Measurements from ENCODE around the gene TMEM185B. TPM values are rescaled to one million over a fixed set of nuclear protein-coding genes. Genes with fewer than 3 reads are reported as not detected.

TMEM185B gene
- total RNA-seq, 1 experiment from 2014 or later: 69.9 TPM

GRCh38 chr2:120269816-120270215 is 46.6 kb upstream of the TMEM185B start:
- peaks cover 22% of the 10 kb centered on the region for H3K36me3 Mint-ChIP-seq (ENCODE audit: insufficient read depth, unreplicated experiment)
- Histone ChIP-seq H3K36me3 (ENCODE audit: control insufficient read depth, insufficient read depth, low read length) (no peaks in the 10 kb centered on the region; the same call in 1 of the 2 replicates), H3K4me3 (ENCODE audit: low read depth, low read length) (no peak overlapping the region), H3K9me3 (no peaks in the 10 kb centered on the region), H3K27me3 (replicated peaks; ENCODE audit: control insufficient read depth, insufficient read depth, low read length) (no peaks in the 10 kb centered on the region), H3K4me1 (peaks cover 27% of the 10 kb centered on the region)
- no peak overlapping the region for H3K4me3 Mint-ChIP-seq (ENCODE audit: unreplicated experiment)
- no peak overlapping the region for H3K27ac Mint-ChIP-seq (ENCODE audit: unreplicated experiment)
- H3K27me3 Mint-ChIP-seq (ENCODE audit: insufficient read depth, unreplicated experiment): no peaks in the 10 kb centered on the region
- no TSS peak for BruUV-seq (replicated peaks)
- H3K4me1 Mint-ChIP-seq (ENCODE audit: low read depth, unreplicated experiment): peaks cover 26% of the 10 kb centered on the region
- H3K9me3 Mint-ChIP-seq (ENCODE audit: unreplicated experiment): peaks cover 12% of the 10 kb centered on the region
- CTCF ChIA-PET: no interaction called here
- POLR2A ChIA-PET: no interaction called here
- intact Hi-C loops (cut with micrococcal nuclease; ENCODE audit: unreplicated experiment): no loop called here
- TF ChIP-seq CTCF (IDR thresholded peaks at IDR 0.05; ENCODE audit: insufficient read depth in 1 of 2, low read depth in 1 of 2, low read length in 1 of 2, severe bottlenecking in 1 of 2, unreplicated experiment in 1 of 2): no peak
- DNase-seq: no peak

- BruUV-seq (replicated peaks): no TSS peak
- Mint-ChIP-seq H3K9me3 (ENCODE audit: unreplicated experiment) (peaks cover 12% of the 10 kb centered on the region), H3K27ac (ENCODE audit: unreplicated experiment) (no peak overlapping the region), H3K36me3 (ENCODE audit: insufficient read depth, unreplicated experiment) (peaks cover 22% of the 10 kb centered on the region), H3K27me3 (ENCODE audit: insufficient read depth, unreplicated experiment) (no peaks in the 10 kb centered on the region), H3K4me3 (ENCODE audit: unreplicated experiment) (no peak overlapping the region), H3K4me1 (ENCODE audit: low read depth, unreplicated experiment) (peaks cover 26% of the 10 kb centered on the region)
- Histone ChIP-seq H3K4me3 (ENCODE audit: low read depth, low read length) (no peak overlapping the region), H3K9me3 (no peaks in the 10 kb centered on the region), H3K4me1 (peaks cover 27% of the 10 kb centered on the region), H3K36me3 (ENCODE audit: control insufficient read depth, insufficient read depth, low read length) (no peaks in the 10 kb centered on the region; the same call in 1 of the 2 replicates), H3K27me3 (replicated peaks; ENCODE audit: control insufficient read depth, insufficient read depth, low read length) (no peaks in the 10 kb centered on the region)
- ChIA-PET CTCF (no interaction called here), POLR2A (no interaction called here)
- intact Hi-C loops (cut with micrococcal nuclease; ENCODE audit: unreplicated experiment): no loop called here
- DNase-seq: no peak
- TF ChIP-seq CTCF (IDR thresholded peaks at IDR 0.05; ENCODE audit: insufficient read depth in 1 of 2, low read depth in 1 of 2, low read length in 1 of 2, severe bottlenecking in 1 of 2, unreplicated experiment in 1 of 2): no peak
Measured at GRCh38 chr2:120269076-120269744, 46.0 kb upstream of the TMEM185B start.

GRCh38 chr2:120267348-120267747 is 44.1 kb upstream of the TMEM185B start:
- H3K4me1 Mint-ChIP-seq (ENCODE audit: low read depth, unreplicated experiment): peaks cover 20% of the 10 kb centered on the region
- H3K36me3 ChIP-seq (ENCODE audit: control insufficient read depth, insufficient read depth, low read length): no peaks in the 10 kb centered on the region; the same call in 1 of the 2 replicates
- H3K9me3 Mint-ChIP-seq (ENCODE audit: unreplicated experiment): peaks cover 5% of the 10 kb centered on the region
- no peak overlapping the region for H3K27ac Mint-ChIP-seq (ENCODE audit: unreplicated experiment)
- CTCF ChIA-PET: no interaction called here
- no peak overlapping the region for H3K4me3 ChIP-seq (ENCODE audit: low read depth, low read length)
- intact Hi-C loops (cut with micrococcal nuclease; ENCODE audit: unreplicated experiment): no loop called here
- POLR2A ChIA-PET: no interaction called here
- no peaks in the 10 kb centered on the region for H3K27me3 ChIP-seq (replicated peaks; ENCODE audit: control insufficient read depth, insufficient read depth, low read length)
- H3K36me3 Mint-ChIP-seq (ENCODE audit: insufficient read depth, unreplicated experiment): peaks cover 22% of the 10 kb centered on the region
- no peak overlapping the region for H3K4me3 Mint-ChIP-seq (ENCODE audit: unreplicated experiment)
- no peaks in the 10 kb centered on the region for H3K27me3 Mint-ChIP-seq (ENCODE audit: insufficient read depth, unreplicated experiment)
- no TSS peak for BruUV-seq (replicated peaks)
- no peak for TF ChIP-seq CTCF (IDR thresholded peaks at IDR 0.05; ENCODE audit: insufficient read depth in 1 of 2, low read depth in 1 of 2, low read length in 1 of 2, severe bottlenecking in 1 of 2, unreplicated experiment in 1 of 2)
- no peaks in the 10 kb centered on the region for H3K9me3 ChIP-seq
- H3K4me1 ChIP-seq: peaks cover 12% of the 10 kb centered on the region
- DNase-seq: no peak

All from Caco-2 (cell line).